K562 (cell line): ENCODE measurements around the gene KCNE1. TPM values are rescaled to one million over a fixed set of nuclear protein-coding genes. Genes with fewer than 3 reads are reported as not detected.

ENCODE experiments used
- ATAC-seq: fragments of 200-7000 bp; cut with Tn5 transposase; 3 replicates; pipeline ENCODE4 v1.9.1; 2020; ENCODE audit warnings: moderate library complexity
- BruUV-seq: library from RNA; stranded (reverse); fragments of 400-500 nt; replicated peaks from 2 replicates; lab custom pipeline; 2021; lab: Mats Ljungman, UMichigan
- CTCF ChIA-PET: fragments of 300-600 bp; formaldehyde crosslinking; extraction: SDS; loops from one replicate; lab custom pipeline; 2021; ENCODE audit warnings: low intra/inter-chr PET ratio; lab: Yijun Ruan, JAX
- POLR2A ChIA-PET: fragments of 300-600, 350-650 bp; sonication (Branson Sonifier 250); formaldehyde crosslinking; extraction: SDS; loops from one replicate; lab custom pipeline; 2021; ENCODE audit warnings: antibody characterized with exemption, inconsistent platforms; lab: Yijun Ruan, JAX
- DNase-seq, 4 experiments: peaks; one replicate each; pipeline versions ENCODE4 v3.0.0 to v3.0.0-alpha.2; 2011 to 2018; ENCODE audit warnings: low spot score in 3 of 4, mixed read lengths in 3 of 4; ENCODE audit errors: extremely low read depth in 1 of 4
- FAIRE-seq: peaks from 2 replicates; lab custom pipeline; 2011; peaks lifted over from hg19 to GRCh38; lab: Jason Lieb, UNC
- H2AFZ ChIP-seq: 2 replicates; pipeline ENCODE4 v1.6.0; 2011; ENCODE audit warnings: low read depth, low read length, control low read depth, inconsistent platforms
- H3K27ac ChIP-seq: fragments of 200-600 bp; 3 replicates; pipeline ENCODE4 v1.8.0; 2011; ENCODE audit warnings: low read depth, mild to moderate bottlenecking, control low read depth, inconsistent platforms, low read length, moderate library complexity, mixed read lengths; ENCODE audit errors: extremely low read depth
- H3K27me3 ChIP-seq, 2 experiments: fragments of 300-600 bp in 1 of 2; 2 replicates in 1 of 2; 3 replicates in 1 of 2; pipeline versions ENCODE4 v1.6.0 to v1.8.0; 2011; ENCODE audit warnings: inconsistent platforms in 2 of 2, low read length in 2 of 2, mild to moderate bottlenecking in 1 of 2, mixed read lengths in 1 of 2, moderate library complexity in 1 of 2; ENCODE audit not compliant: control insufficient read depth in 2 of 2, insufficient read depth in 2 of 2
- H3K36me3 ChIP-seq: fragments of 300-600 bp; 3 replicates; pipeline ENCODE4 v1.8.0; 2011; ENCODE audit warnings: mild to moderate bottlenecking, low read length, inconsistent platforms; ENCODE audit not compliant: control insufficient read depth, insufficient read depth
- H3K4me1 ChIP-seq, 2 experiments: fragments of 200-600 bp in 1 of 2; replicated peaks in 1 of 2; 2 replicates in 1 of 2; 3 replicates in 1 of 2; pipeline versions ENCODE4 v1.5.1 to v1.8.0; 2011; ENCODE audit warnings: inconsistent platforms in 2 of 2, low read length in 2 of 2, mild to moderate bottlenecking in 1 of 2, mixed read lengths in 1 of 2, moderate library complexity in 1 of 2; ENCODE audit not compliant: control insufficient read depth in 2 of 2, insufficient read depth in 2 of 2
- H3K4me2 ChIP-seq: 2 replicates; pipeline ENCODE4 v1.6.1; 2011; ENCODE audit warnings: low read length, control low read depth, inconsistent platforms, mixed read lengths; ENCODE audit not compliant: insufficient read depth
- H3K4me3 ChIP-seq: fragments of 200-600 bp; sonication (generic), shearing (Covaris generic); 2 replicates; pipeline ENCODE4 v1.5.1; 2016; ENCODE audit warnings: control low read depth, inconsistent platforms
- H3K79me2 ChIP-seq: fragments of 200-600 bp; 3 replicates; pipeline ENCODE4 v1.8.0; 2011; ENCODE audit warnings: low read length, inconsistent platforms; ENCODE audit not compliant: control insufficient read depth, insufficient read depth
- H3K9ac ChIP-seq, 2 experiments: 2 replicates each; pipeline versions ENCODE4 v1.6.0 to v1.6.1; 2011; ENCODE audit warnings: low read depth in 2 of 2, low read length in 2 of 2, control low read depth in 1 of 2, inconsistent platforms in 1 of 2, mild to moderate bottlenecking in 1 of 2, mixed read lengths in 1 of 2; ENCODE audit not compliant: insufficient read depth in 1 of 2
- H3K9me1 ChIP-seq: one replicate; pipeline ENCODE4 v1.6.0; 2011; ENCODE audit warnings: inconsistent platforms, mild to moderate bottlenecking, low read length, moderate library complexity; ENCODE audit not compliant: control insufficient read depth, insufficient read depth
- H3K9me3 ChIP-seq: replicated peaks from 2 replicates; pipeline ENCODE4 v1.5.1; 2011; ENCODE audit warnings: low read depth, low read length, inconsistent platforms; ENCODE audit not compliant: control insufficient read depth, insufficient read depth
- H4K20me1 ChIP-seq: replicated peaks from 2 replicates; pipeline ENCODE4 v1.6.1; 2011; ENCODE audit warnings: low read length, inconsistent platforms, mixed read lengths; ENCODE audit not compliant: control insufficient read depth, insufficient read depth
- BCL6 ChIP-seq: fragments of 250-450 bp; sonication (Bioruptor Pico); IDR thresholded peaks from 2 replicates; pipeline ENCODE4 v1.4.0; 2020
- CSDE1 ChIP-seq, 2 experiments: fragments of 450-650 bp; IDR thresholded peaks; 2 replicates each; pipeline ENCODE4 v1.6.1; 2016; ENCODE audit warnings: mild to moderate bottlenecking in 1 of 2
- ETS2 ChIP-seq: IDR thresholded peaks from 2 replicates; pipeline ENCODE4 v1.6.1; 2016; ENCODE audit warnings: borderline replicate concordance, missing genetic modification characterization, mild to moderate bottlenecking, moderate library complexity, missing compliant biosample characterization; ENCODE audit not compliant: poor library complexity, severe bottlenecking
- MLLT1 ChIP-seq, 2 experiments: fragments of 450-650 bp; IDR thresholded peaks; 2 replicates each; pipeline ENCODE4 v1.6.1; 2016
- NR2C1 ChIP-seq, 2 experiments: fragments of 450-650 bp; IDR thresholded peaks; 2 replicates each; pipeline ENCODE4 v1.6.1; 2017; ENCODE audit warnings: mild to moderate bottlenecking in 2 of 2, antibody characterized with exemption in 1 of 2, inconsistent platforms in 1 of 2, missing compliant biosample characterization in 1 of 2, missing genetic modification characterization in 1 of 2
- ZNF12 ChIP-seq: sonication (generic); formaldehyde crosslinking; IDR thresholded peaks from 2 replicates; pipeline ENCODE4 v1.4.0; 2020; ENCODE audit warnings: mild to moderate bottlenecking, missing genetic modification reagents
- ZNF274 ChIP-seq: IDR thresholded peaks from 2 replicates; pipeline ENCODE4 v1.6.1; 2011; ENCODE audit warnings: low read depth, mild to moderate bottlenecking, low read length, moderate library complexity, borderline replicate concordance
- ZNF311 ChIP-seq: fragments of 250-450 bp; sonication (Bioruptor Pico); IDR thresholded peaks from 2 replicates; pipeline ENCODE4 v1.4.0; 2020; ENCODE audit warnings: mild to moderate bottlenecking, moderate library complexity
- ZNF318 ChIP-seq, 2 experiments: fragments of 450-650 bp; IDR thresholded peaks; 2 replicates each; pipeline ENCODE4 v1.6.1; 2016; ENCODE audit warnings: mild to moderate bottlenecking in 2 of 2, borderline replicate concordance in 1 of 2, low read depth in 1 of 2, moderate library complexity in 1 of 2
- ZNF644 ChIP-seq: fragments of 200-800 bp; sonication (Bioruptor generic); IDR thresholded peaks from 2 replicates; pipeline ENCODE4 v1.6.1; 2016; ENCODE audit warnings: low read depth, missing genetic modification characterization, missing compliant biosample characterization
- WGBS: fragments of 100-300 bp; shearing (Covaris generic); methylation state at CpG from one replicate; pipeline ENCODE4 v1.1.6; 2016; ENCODE audit warnings: low coverage, mixed read lengths; ENCODE audit not compliant: insufficient coverage; ENCODE audit errors: missing lambda C conversion rate; 5-methylcytosine and 5-hydroxymethylcytosine counted together
- in situ Hi-C: fragments of 300-500 bp; cut with MboI; formaldehyde crosslinking; loops from 4 replicates; pipeline ENCODE4 v1.15.0; 2018; ENCODE audit warnings: inconsistent platforms, mixed read lengths
- intact Hi-C: fragments of 100-400 bp; cut with micrococcal nuclease; formaldehyde crosslinking; loops from 2 replicates; pipeline ENCODE4 v1.14.2; 2022
- polyA plus RNA-seq, 8 experiments: library from polyadenylated mRNA; depleted of rRNA in 4 of 8; stranded (reverse) in 5 of 8; unstranded in 3 of 8; fragments of >200 nt; fragmentation: Nextera tagmentation in 2 of 8; fragmentation: Illumina TruSeq in 1 of 8; extraction: Ambion mirVana in 2 of 8; extraction: Trizol in 1 of 8; gene quantifications; 2 replicates each; pipeline versions ENCODE4 v1.2.1 to v1.2.3, GENCODE V29; 2011 to 2014; ENCODE audit warnings: inconsistent platforms in 1 of 8, missing spikeins in 1 of 8
- total RNA-seq, 7 experiments: library from RNA; depleted of rRNA in 6 of 7; stranded (reverse); fragments of >200 nt in 6 of 7; fragmentation: Illumina TruSeq in 2 of 7; extraction: Trizol in 2 of 7; gene quantifications; 2 replicates each; pipeline versions ENCODE4 v1.2.1 to v1.2.3, GENCODE V29; 2011 to 2021; ENCODE audit warnings: low replicate concordance in 1 of 7

Gene KCNE1
- total and polyA plus RNA-seq, 9 of the 15 experiments (the other 6 are each of a cell fraction or from before 2014, with no cell fraction given) = 0.05 to 0.22 (median 0.11) TPM; not detected in 3

DNA sequence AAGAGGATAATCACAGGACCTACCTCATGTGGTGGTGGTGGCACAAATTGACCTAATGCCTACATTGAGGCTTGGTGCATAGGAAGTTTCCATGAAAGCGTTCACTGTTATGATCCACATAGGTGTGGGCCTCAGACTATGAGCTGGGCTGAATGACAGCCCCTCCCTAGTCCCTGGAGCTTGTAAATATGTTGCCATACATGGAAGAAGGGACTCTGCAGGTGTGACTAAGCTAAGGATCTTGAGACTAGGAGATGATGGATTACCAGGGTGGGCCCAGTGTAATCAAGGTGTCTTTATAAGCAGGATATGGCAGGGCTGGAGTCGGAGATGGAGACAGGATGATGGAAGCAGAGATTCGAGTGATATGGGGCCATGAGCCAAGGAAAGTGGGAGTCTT lies 31.0 kb upstream of the KCNE1 start:
- peaks cover 0 to 14% of the 10 kb centered on the region in 2 experiments; a peak in 3 of 5 replicates for H3K4me1 ChIP-seq
- H3K36me3 ChIP-seq = no peaks in the 10 kb centered on the region
- no peak for ATAC-seq
- WGBS = 15% methylated on average over 3 of the region's 3 CpGs
- H3K4me3 ChIP-seq = no peak overlapping the region
- H2AFZ ChIP-seq = no peak overlapping the region
- intact Hi-C loops = no loop called here
- H3K9ac ChIP-seq = no peak overlapping the region
- no peak overlapping the region for H3K27ac ChIP-seq
- POLR2A ChIA-PET = interaction anchor here (0.6 to 1.9 kb wide), 2 partner anchors 10 to 12 kb away, joined by 3 to 5 read pairs; no protein-coding TSS in a partner anchor
- H3K27me3 ChIP-seq = no peaks in the 10 kb centered on the region; a peak in 2 of 5 replicates
- CTCF ChIA-PET = no interaction called here
- no peaks in the 10 kb centered on the region for H4K20me1 ChIP-seq
- DNase-seq = no peak
- no peaks in the 10 kb centered on the region; the same call in 1 of the 2 replicates for H3K9me3 ChIP-seq
- no peak for TF ChIP-seq ZNF311
- TF ChIP-seq NR2C1 (IDR thresholded peaks at IDR 0.05) = no peak
- no peak for TF ChIP-seq NR2C1 (tag; IDR thresholded peaks at IDR 0.05)
- TF ChIP-seq ETS2 (tag) = no peak
- no peak for TF ChIP-seq CSDE1 (IDR thresholded peaks at IDR 0.05)
- TF ChIP-seq ZNF318 (IDR thresholded peaks at IDR 0.05; ENCODE audit: borderline replicate concordance in 1 of 2, low read depth in 1 of 2) = no peak
- TF ChIP-seq ZNF12 (CRISPR knock-in tag) = no peak
- TF ChIP-seq ZNF644 = no peak
- no peak for TF ChIP-seq ZNF274
- no peak for TF ChIP-seq BCL6 (CRISPR knock-in tag)
- no peak for TF ChIP-seq MLLT1 (IDR thresholded peaks at IDR 0.05)
- no TSS peak for BruUV-seq
- in situ Hi-C loops = no loop called here
- no peak overlapping the region for H3K4me2 ChIP-seq
- no peaks in the 10 kb centered on the region for H3K79me2 ChIP-seq
- FAIRE-seq = no peak
- H3K9me1 ChIP-seq = no peaks in the 10 kb centered on the region
